Measurements from ENCODE around the gene NGFR.
"Not testable (repeated sequence)": the region's sequence is repeated elsewhere in the genome, so short reads cannot be mapped to it uniquely, and the experiment has no call there.

Gene NGFR

GRCh38 chr17:49547566-49547965 lies 52.5 kb downstream of the NGFR start:
- DNase-seq, result no peak

GRCh38 chr17:49548051-49548505 lies 53.0 kb downstream of the NGFR start:
- no peak for DNase-seq

GRCh38 chr17:49548506-49549310 lies 53.6 kb downstream of the NGFR start:
- DNase-seq, result no peak

GRCh38 chr17:49549311-49549605 lies 54.2 kb downstream of the NGFR start:
- DNase-seq, result no peak

GRCh38 chr17:49549691-49550678 lies 54.9 kb downstream of the NGFR start:
- no peak for DNase-seq

- not testable (repeated sequence) for DNase-seq
Observed at GRCh38 chr17:49550764-49551163, 55.7 kb downstream of the NGFR start.

- no peak for DNase-seq
Observed at GRCh38 chr17:49551221-49552069, 56.4 kb downstream of the NGFR start.

- DNase-seq, result no peak
Observed at GRCh38 chr17:49552070-49552751, 57.1 kb downstream of the NGFR start.

GRCh38 chr17:49553676-49554335 lies 58.7 kb downstream of the NGFR start:
- no peak for DNase-seq

- DNase-seq, result no peak
Observed at GRCh38 chr17:49554694-49555494, 59.8 kb downstream of the NGFR start.

GRCh38 chr17:49555495-49556222 lies 60.6 kb downstream of the NGFR start:
- DNase-seq, result no peak

- no peak for DNase-seq
Observed at GRCh38 chr17:49556223-49556943, 61.3 kb downstream of the NGFR start.

- DNase-seq, result no peak
Observed at GRCh38 chr17:49557312-49558024, 62.4 kb downstream of the NGFR start.

Data from NCI-H187 treated with DMSO at 0.1 percent for 48 hours (cell line).